GM13977 (cell line): ENCODE data around the gene P2RX7.
"Not testable (repeated sequence)": the region's sequence is repeated elsewhere in the genome, so short reads cannot be mapped to it uniquely, and the experiment has no call there.

ENCODE experiments used
- DNase-seq: peaks from one replicate; pipeline ENCODE4 v3.0.0; 2012; ENCODE audit warnings: low spot score
- CTCF ChIP-seq: IDR thresholded peaks from 2 replicates; pipeline ENCODE4 v1.5.1; 2012; ENCODE audit warnings: mild to moderate bottlenecking, control low read depth; ENCODE audit not compliant: insufficient read depth; ENCODE audit errors: extremely low read depth, missing control alignments
- in situ Hi-C: fragments of 300-500 bp; cut with MboI; formaldehyde crosslinking; loops from one replicate; pipeline ENCODE4 v1.12.0; 2022; ENCODE audit warnings: low sequenced_read_pairs, low pct_unique_long_range_greater_than_20kb, mixed read lengths, inconsistent platforms; ENCODE audit not compliant: unreplicated experiment

The P2RX7 gene

GRCh38 chr12:121142171-121142950, 9.7 kb downstream of the P2RX7 start:
- in situ Hi-C loops, result no loop called here
- no peak for DNase-seq
- TF ChIP-seq CTCF, result no peak

GRCh38 chr12:121144416-121144914, 11.8 kb downstream of the P2RX7 start:
- DNase-seq, result no peak
- no peak for TF ChIP-seq CTCF
- in situ Hi-C loops, result no loop called here

- no peak for DNase-seq
- no peak for TF ChIP-seq CTCF
- in situ Hi-C loops, result no loop called here
Observed at GRCh38 chr12:121145221-121145620, 12.5 kb downstream of the P2RX7 start.

- DNase-seq, in situ Hi-C loops: not testable (repeated sequence)
Observed at GRCh38 chr12:121149289-121149688, 16.6 kb downstream of the P2RX7 start.

GRCh38 chr12:121154793-121155375, 22.2 kb downstream of the P2RX7 start:
- in situ Hi-C loops, result no loop called here
- TF ChIP-seq CTCF, result no peak
- no peak for DNase-seq

GRCh38 chr12:121156365-121156764, 23.7 kb downstream of the P2RX7 start:
- in situ Hi-C loops, result no loop called here
- no peak for DNase-seq
- no peak for TF ChIP-seq CTCF

- DNase-seq, result no peak
- no peak for TF ChIP-seq CTCF
- in situ Hi-C loops, result no loop called here
Observed at GRCh38 chr12:121158085-121158484, 25.4 kb downstream of the P2RX7 start.

GRCh38 chr12:121158728-121159351, 26.2 kb downstream of the P2RX7 start:
- in situ Hi-C loops, DNase-seq: not testable (repeated sequence)
